Colon (tissue), 2 donors: ENCODE measurements around the gene CTXN3.

Experiments
- FAIRE-seq: peaks from 2 replicates; lab custom pipeline; 2012; peaks lifted over from hg19 to GRCh38; lab: Jason Lieb, UNC
- donor health status: control.
- donor health status: control.

CTXN3 gene

DNA sequence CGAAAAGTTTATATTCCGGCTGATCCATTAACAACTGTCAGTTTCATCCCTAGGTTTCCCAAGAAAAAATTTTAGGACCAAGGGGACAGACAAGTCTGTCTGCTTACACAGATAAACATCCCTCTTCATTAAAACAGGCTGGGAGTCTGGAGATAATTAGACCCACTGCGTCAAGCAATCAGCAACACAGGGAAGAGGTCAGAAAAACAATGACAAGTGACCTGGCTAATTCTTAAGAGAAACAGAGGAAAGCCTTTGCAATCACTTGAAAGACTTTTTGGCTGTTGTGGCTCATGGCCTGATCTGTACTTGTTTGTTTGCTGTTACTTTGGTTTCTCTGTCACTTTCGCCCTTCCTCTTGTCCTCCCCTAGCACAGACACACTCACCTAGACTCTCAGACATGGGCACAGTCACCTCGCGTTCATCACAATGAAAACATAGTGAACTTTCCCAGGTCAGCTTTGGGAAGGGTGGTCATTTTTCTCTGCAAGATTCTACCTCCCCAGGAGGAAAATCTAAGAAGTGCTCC, 51.4 kb downstream of the CTXN3 start:
- FAIRE-seq: no peak

DNA sequence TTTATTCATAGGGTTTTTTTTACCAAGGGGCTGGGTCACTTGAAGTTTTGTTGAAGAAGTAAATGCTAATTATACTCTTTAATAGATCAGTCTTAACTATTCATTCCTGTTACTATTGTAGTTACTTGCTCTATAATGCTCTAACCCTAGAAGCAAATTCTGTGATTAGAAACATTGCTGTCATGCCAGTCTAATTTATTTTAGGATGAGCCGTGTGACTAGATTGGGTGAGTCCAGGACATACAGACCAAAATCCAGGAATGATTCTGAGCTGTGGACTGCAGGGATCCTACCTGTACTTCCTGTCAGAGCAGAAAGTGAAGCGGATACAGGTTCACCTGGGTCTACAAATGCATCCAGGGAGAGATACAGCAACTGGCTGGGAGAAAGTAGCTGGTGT, 53.6 kb downstream of the CTXN3 start:
- no peak for FAIRE-seq

DNA sequence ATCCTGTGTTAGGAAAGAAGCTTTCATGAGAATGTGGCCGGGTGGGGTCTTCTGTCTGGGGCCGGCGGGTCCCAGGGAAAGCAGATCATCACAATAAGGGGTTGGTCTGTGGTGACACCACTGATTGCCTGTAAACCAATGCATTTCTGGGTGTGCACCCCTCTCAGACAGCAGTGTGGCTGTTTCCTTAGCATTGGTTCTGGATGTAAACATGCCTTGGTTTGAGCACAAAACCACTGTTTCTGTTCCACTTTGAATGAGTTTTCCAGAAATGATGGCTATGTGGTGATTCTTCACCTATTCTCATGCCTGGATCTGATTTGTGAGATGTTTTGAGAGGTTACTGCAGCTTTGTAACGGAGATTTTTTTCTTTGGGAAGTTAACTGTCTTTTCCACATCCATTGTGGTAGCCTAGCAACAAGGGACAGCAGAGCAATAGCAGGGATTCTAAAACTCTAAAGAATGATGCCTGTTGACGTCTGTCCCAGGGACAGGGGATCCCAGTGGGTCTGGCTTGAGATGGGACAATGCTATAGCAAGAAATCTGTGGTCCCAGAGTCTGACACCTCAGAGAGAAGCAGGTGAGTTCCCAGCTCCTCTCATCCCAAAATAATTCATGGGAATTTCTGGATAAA, 54.2 kb downstream of the CTXN3 start, which contains the start of gene CCDC192:
CCDC192 (plus strand) TSS at position 466 of the 636 bp plus-strand sequence; CDS start at position 521, 55 bp downstream.
- no peak for FAIRE-seq

DNA sequence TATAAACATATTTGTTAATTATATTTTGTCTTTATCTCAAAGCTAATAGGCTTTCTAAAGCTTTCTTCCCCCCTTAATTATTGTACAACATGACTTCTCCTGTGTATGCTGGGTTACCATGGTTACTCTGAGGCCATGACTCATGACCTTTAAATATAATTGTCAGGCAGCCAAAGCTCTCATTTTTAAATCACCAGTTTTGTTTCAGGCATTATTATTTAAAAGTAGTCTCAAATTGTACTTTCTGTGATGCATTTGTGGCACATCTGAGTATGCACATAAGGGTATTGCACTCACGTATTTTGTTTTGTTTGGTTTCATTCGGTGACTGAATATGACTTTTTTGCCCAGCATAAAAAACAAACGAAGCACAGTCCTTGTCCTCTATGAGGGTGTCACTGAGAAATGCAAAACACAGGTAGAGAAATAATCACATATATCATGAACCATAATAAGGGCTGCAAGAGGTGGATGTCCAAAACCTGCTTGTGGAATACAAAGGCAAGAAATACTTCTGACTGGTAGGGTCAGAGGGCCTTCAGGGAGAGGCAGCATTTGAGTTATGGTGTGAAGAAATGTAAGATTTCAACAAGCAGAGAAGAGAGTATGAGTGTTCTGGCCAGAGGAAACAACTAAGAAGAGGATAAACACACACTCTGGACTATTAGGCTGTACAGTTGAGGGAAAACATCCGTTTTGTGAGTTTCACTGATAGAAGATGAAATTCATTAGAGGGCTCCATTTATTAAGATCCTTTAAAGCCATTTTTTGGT, 56.4 kb downstream of the CTXN3 start:
- no peak for FAIRE-seq

DNA sequence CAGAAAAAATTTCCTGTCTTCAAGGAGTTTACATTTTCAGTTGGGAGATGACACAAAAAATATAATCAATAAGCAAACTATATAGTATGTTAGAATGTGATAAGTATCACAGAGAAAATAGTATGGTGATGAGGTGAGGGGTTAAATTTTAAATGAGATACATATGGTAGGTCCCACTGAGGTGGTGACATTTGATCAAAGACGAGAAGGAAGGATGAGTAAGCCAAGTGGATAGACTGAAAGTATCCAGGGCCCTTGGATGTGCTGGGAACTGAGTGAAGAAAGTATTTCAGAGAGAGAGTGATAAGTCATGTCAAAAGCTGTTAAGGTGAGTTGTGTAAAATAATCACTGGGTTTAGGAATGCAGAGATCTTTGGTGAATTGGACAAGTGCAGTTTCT, 57.8 kb downstream of the CTXN3 start:
- FAIRE-seq: no peak

DNA sequence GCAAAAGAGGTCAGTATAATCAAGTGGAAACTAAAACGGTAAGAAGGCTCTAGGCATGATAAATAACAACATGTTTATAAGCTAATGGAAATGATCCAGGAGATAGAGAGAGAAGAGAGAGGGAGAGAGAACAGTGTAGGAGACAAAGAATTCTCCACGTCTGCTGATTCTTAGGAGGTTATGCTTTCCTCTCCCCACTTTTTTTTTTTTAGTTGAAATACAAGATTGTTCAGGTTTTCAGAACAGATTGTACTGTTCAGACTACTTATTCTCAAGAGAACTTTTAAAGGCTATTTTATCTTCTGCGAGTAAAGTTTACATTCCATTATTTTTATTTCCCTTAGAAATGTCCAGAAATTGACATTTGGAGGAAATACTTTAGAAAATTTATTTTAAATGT, 58.3 kb downstream of the CTXN3 start:
- no peak for FAIRE-seq
